ENCODE measurements around the gene HAP1.

- no peak for TF ChIP-seq CTCF (IDR thresholded peaks at IDR 0.05; ENCODE audit: low read length)
- no peak for TF ChIP-seq EZH2 (IDR thresholded peaks at IDR 0.05; ENCODE audit: borderline replicate concordance, low read length)
Observed at GRCh38 chr17:41688641-41689496, 45.6 kb downstream of the HAP1 start, which contains the start of gene EIF1.
